COLO668 (cell line): Measurements from ENCODE around the gene RPS6KA5.
A peak's percentile ranks its signal among the peaks of the same experiment; 100 is the strongest.
"Not testable (repeated sequence)": the region's sequence is repeated elsewhere in the genome, so short reads cannot be mapped to it uniquely, and the experiment has no call there.

Source experiments
- DNase-seq: peaks from one replicate; lab custom pipeline; 2025; ENCODE audit not compliant: unreplicated experiment; lab: John Stamatoyannopoulos, UW

Gene RPS6KA5

GRCh38 chr14:90987140-90987539, 73.3 kb downstream of the RPS6KA5 start:
- no peak for DNase-seq

- DNase-seq = peak; percentile 40
Observed at GRCh38 chr14:90986510-90986909, 73.9 kb downstream of the RPS6KA5 start.

GRCh38 chr14:90985601-90986242, 74.7 kb downstream of the RPS6KA5 start:
- no peak for DNase-seq

- no peak for DNase-seq
Observed at GRCh38 chr14:90983560-90983959, 76.9 kb downstream of the RPS6KA5 start.

- no peak for DNase-seq
Observed at GRCh38 chr14:90981636-90982035, 78.8 kb downstream of the RPS6KA5 start.

GRCh38 chr14:90980636-90981035, 79.8 kb downstream of the RPS6KA5 start:
- not testable (repeated sequence) for DNase-seq

- DNase-seq = no peak
Observed at GRCh38 chr14:90979515-90979914, 80.9 kb downstream of the RPS6KA5 start.

GRCh38 chr14:90976101-90976500, 84.3 kb downstream of the RPS6KA5 start:
- no peak for DNase-seq

GRCh38 chr14:90971687-90972086, 88.8 kb downstream of the RPS6KA5 start:
- no peak for DNase-seq

GRCh38 chr14:90970167-90970600, 90.3 kb downstream of the RPS6KA5 start:
- no peak for DNase-seq

- no peak for DNase-seq
Observed at GRCh38 chr14:90969531-90970166, 90.8 kb downstream of the RPS6KA5 start.

- no peak for DNase-seq
Observed at GRCh38 chr14:90968025-90968424, 92.4 kb downstream of the RPS6KA5 start.

GRCh38 chr14:90966493-90966892, 93.9 kb downstream of the RPS6KA5 start:
- DNase-seq = no peak

- no peak for DNase-seq
Observed at GRCh38 chr14:90965765-90966164, 94.7 kb downstream of the RPS6KA5 start.

- no peak for DNase-seq
Observed at GRCh38 chr14:90963343-90963742, 97.1 kb downstream of the RPS6KA5 start.

- no peak for DNase-seq
Observed at GRCh38 chr14:90962505-90963109, 97.8 kb downstream of the RPS6KA5 start.

- no peak for DNase-seq
Observed at GRCh38 chr14:90960818-90961217, 99.6 kb downstream of the RPS6KA5 start.

- no peak for DNase-seq
Observed at GRCh38 chr14:90959344-90959743, 101.1 kb downstream of the RPS6KA5 start.

GRCh38 chr14:90956273-90956672, 104.2 kb downstream of the RPS6KA5 start:
- DNase-seq = no peak

GRCh38 chr14:90953643-90954042, 106.8 kb downstream of the RPS6KA5 start:
- not testable (repeated sequence) for DNase-seq

GRCh38 chr14:90943367-90943766, 117.1 kb downstream of the RPS6KA5 start:
- DNase-seq = no peak

- DNase-seq = no peak
Observed at GRCh38 chr14:90942511-90942910, 117.9 kb downstream of the RPS6KA5 start.
